ENCODE measurements around the gene CMIP.

CMIP gene

GRCh38 chr16:81469710-81470535 lies 25.3 kb downstream of the CMIP start:
- peaks cover 69% of the 10 kb centered on the region for H3K4me1 Mint-ChIP-seq (ENCODE audit: low read depth)

GRCh38 chr16:81470796-81471636 lies 26.4 kb downstream of the CMIP start:
- H3K27me3 Mint-ChIP-seq, result no peaks in the 10 kb centered on the region
- DNase-seq, result no peak
- H3K9me3 Mint-ChIP-seq, result no peaks in the 10 kb centered on the region
- H3K4me3 Mint-ChIP-seq, result no peak overlapping the region
- H3K36me3 Mint-ChIP-seq (ENCODE audit: low read depth), result peaks cover 6% of the 10 kb centered on the region
- H3K4me1 Mint-ChIP-seq (ENCODE audit: low read depth), result peaks cover 68% of the 10 kb centered on the region
- H3K27ac Mint-ChIP-seq, result peak overlapping the region; percentile 86

More at GRCh38 chr16:81469710-81470535, 25.3 kb downstream of the CMIP start:
- H3K27me3 Mint-ChIP-seq, result no peaks in the 10 kb centered on the region
- peaks cover 5% of the 10 kb centered on the region for H3K36me3 Mint-ChIP-seq (ENCODE audit: low read depth)
- H3K9me3 Mint-ChIP-seq, result no peaks in the 10 kb centered on the region
- peak; percentile 48 for DNase-seq
- H3K27ac Mint-ChIP-seq, result peak overlapping the region; percentile 86
- H3K4me3 Mint-ChIP-seq, result peak overlapping the region; percentile 23

- no peak for DNase-seq
- H3K27me3 Mint-ChIP-seq, result no peaks in the 10 kb centered on the region
- no peak overlapping the region for H3K27ac Mint-ChIP-seq
- no peak overlapping the region for H3K4me3 Mint-ChIP-seq
- H3K9me3 Mint-ChIP-seq, result no peaks in the 10 kb centered on the region
- H3K4me1 Mint-ChIP-seq (ENCODE audit: low read depth), result peaks cover 71% of the 10 kb centered on the region
- H3K36me3 Mint-ChIP-seq (ENCODE audit: low read depth), result peaks cover 14% of the 10 kb centered on the region
Measured at GRCh38 chr16:81471882-81472281, 27.3 kb downstream of the CMIP start.

GRCh38 chr16:81472391-81472790 lies 27.8 kb downstream of the CMIP start:
- peaks cover 16% of the 10 kb centered on the region for H3K36me3 Mint-ChIP-seq (ENCODE audit: low read depth)
- H3K27me3 Mint-ChIP-seq, result no peaks in the 10 kb centered on the region
- H3K4me1 Mint-ChIP-seq (ENCODE audit: low read depth), result peaks cover 77% of the 10 kb centered on the region
- DNase-seq, result no peak
- no peaks in the 10 kb centered on the region for H3K9me3 Mint-ChIP-seq
- H3K4me3 Mint-ChIP-seq, result no peak overlapping the region
- H3K27ac Mint-ChIP-seq, result peak overlapping the region; percentile 35

- H3K27ac Mint-ChIP-seq, result peak overlapping the region; percentile 35
- peaks cover 78% of the 10 kb centered on the region for H3K4me1 Mint-ChIP-seq (ENCODE audit: low read depth)
- H3K36me3 Mint-ChIP-seq (ENCODE audit: low read depth), result peaks cover 16% of the 10 kb centered on the region
- H3K4me3 Mint-ChIP-seq, result no peak overlapping the region
- DNase-seq, result no peak
- no peaks in the 10 kb centered on the region for H3K27me3 Mint-ChIP-seq
- no peaks in the 10 kb centered on the region for H3K9me3 Mint-ChIP-seq
Measured at GRCh38 chr16:81473066-81473488, 28.5 kb downstream of the CMIP start.

GRCh38 chr16:81473558-81473957 lies 28.9 kb downstream of the CMIP start:
- Mint-ChIP-seq H3K4me3 (no peak overlapping the region), H3K36me3 (ENCODE audit: low read depth) (peaks cover 16% of the 10 kb centered on the region), H3K27me3 (no peaks in the 10 kb centered on the region), H3K27ac (no peak overlapping the region), H3K4me1 (ENCODE audit: low read depth) (peaks cover 78% of the 10 kb centered on the region), H3K9me3 (no peaks in the 10 kb centered on the region)
- no peak for DNase-seq

- Mint-ChIP-seq H3K36me3 (ENCODE audit: low read depth) (peaks cover 18% of the 10 kb centered on the region), H3K9me3 (no peaks in the 10 kb centered on the region), H3K27me3 (no peaks in the 10 kb centered on the region), H3K4me1 (ENCODE audit: low read depth) (peaks cover 78% of the 10 kb centered on the region), H3K4me3 (no peak overlapping the region), H3K27ac (no peak overlapping the region)
- no peak for DNase-seq
Measured at GRCh38 chr16:81473969-81474959, 29.7 kb downstream of the CMIP start.

- H3K4me3 Mint-ChIP-seq, result no peak overlapping the region
- no peak for DNase-seq
- H3K27me3 Mint-ChIP-seq, result no peaks in the 10 kb centered on the region
- H3K4me1 Mint-ChIP-seq (ENCODE audit: low read depth), result peaks cover 73% of the 10 kb centered on the region
- H3K9me3 Mint-ChIP-seq, result no peaks in the 10 kb centered on the region
- no peak overlapping the region for H3K27ac Mint-ChIP-seq
- peaks cover 16% of the 10 kb centered on the region for H3K36me3 Mint-ChIP-seq (ENCODE audit: low read depth)
Measured at GRCh38 chr16:81477697-81478693, 33.4 kb downstream of the CMIP start.

GRCh38 chr16:81478876-81479511 lies 34.4 kb downstream of the CMIP start:
- Mint-ChIP-seq H3K4me3 (no peak overlapping the region), H3K4me1 (ENCODE audit: low read depth) (peaks cover 69% of the 10 kb centered on the region), H3K9me3 (no peaks in the 10 kb centered on the region), H3K36me3 (ENCODE audit: low read depth) (peaks cover 18% of the 10 kb centered on the region), H3K27ac (peak overlapping the region; percentile 18), H3K27me3 (no peaks in the 10 kb centered on the region)
- DNase-seq, result no peak

- Mint-ChIP-seq H3K9me3 (no peaks in the 10 kb centered on the region), H3K36me3 (ENCODE audit: low read depth) (peaks cover 18% of the 10 kb centered on the region), H3K27ac (peak overlapping the region; percentile 14), H3K4me1 (ENCODE audit: low read depth) (peaks cover 66% of the 10 kb centered on the region), H3K27me3 (no peaks in the 10 kb centered on the region), H3K4me3 (no peak overlapping the region)
- no peak for DNase-seq
Measured at GRCh38 chr16:81480606-81481206, 36.1 kb downstream of the CMIP start.

- DNase-seq, result no peak
- no peak overlapping the region for H3K4me3 Mint-ChIP-seq
- peaks cover 65% of the 10 kb centered on the region for H3K4me1 Mint-ChIP-seq (ENCODE audit: low read depth)
- H3K9me3 Mint-ChIP-seq, result no peaks in the 10 kb centered on the region
- peaks cover 14% of the 10 kb centered on the region for H3K36me3 Mint-ChIP-seq (ENCODE audit: low read depth)
- no peaks in the 10 kb centered on the region for H3K27me3 Mint-ChIP-seq
- H3K27ac Mint-ChIP-seq, result peak overlapping the region; percentile 14
Measured at GRCh38 chr16:81481207-81481821, 36.7 kb downstream of the CMIP start.

- peaks cover 8% of the 10 kb centered on the region for H3K36me3 Mint-ChIP-seq (ENCODE audit: low read depth)
- no peak overlapping the region for H3K4me3 Mint-ChIP-seq
- no peak for DNase-seq
- H3K4me1 Mint-ChIP-seq (ENCODE audit: low read depth), result peaks cover 53% of the 10 kb centered on the region
- no peaks in the 10 kb centered on the region for H3K27me3 Mint-ChIP-seq
- H3K9me3 Mint-ChIP-seq, result no peaks in the 10 kb centered on the region
- H3K27ac Mint-ChIP-seq, result no peak overlapping the region
Measured at GRCh38 chr16:81482329-81483063, 37.9 kb downstream of the CMIP start.
